Astrocyte (in vitro differentiated cells and primary cell): ENCODE measurements around the gene PHF10. TPM values are rescaled to one million over a fixed set of nuclear protein-coding genes. Genes with fewer than 3 reads are reported as not detected.

Source experiments
- DNase-seq: peaks from one replicate; pipeline ENCODE4 v3.0.0-alpha.2; 2010; ENCODE audit warnings: low read depth
- FAIRE-seq: peaks from 2 replicates; lab custom pipeline; 2011; peaks lifted over from hg19 to GRCh38; lab: Jason Lieb, UNC
- H2AFZ ChIP-seq: 2 replicates; pipeline ENCODE4 v1.6.0; 2012; ENCODE audit warnings: low read depth, low read length, inconsistent platforms
- H3K27ac ChIP-seq: 2 replicates; pipeline ENCODE4 v1.5.1; 2011; ENCODE audit warnings: low read depth, low read length, inconsistent platforms
- H3K27me3 ChIP-seq: 2 replicates; pipeline ENCODE4 v1.6.0; 2011; ENCODE audit warnings: low read length, inconsistent platforms; ENCODE audit not compliant: insufficient read depth
- H3K36me3 ChIP-seq: 2 replicates; pipeline ENCODE4 v1.5.1; 2011; ENCODE audit warnings: low read length, inconsistent platforms; ENCODE audit not compliant: insufficient read depth
- H3K4me1 ChIP-seq: 2 replicates; pipeline ENCODE4 v1.5.1; 2011; ENCODE audit warnings: low read length, inconsistent platforms; ENCODE audit not compliant: insufficient read depth
- H3K4me2 ChIP-seq: 2 replicates; pipeline ENCODE4 v1.6.0; 2012; ENCODE audit warnings: low read length, inconsistent platforms
- H3K4me3 ChIP-seq: 2 replicates; pipeline ENCODE4 v1.5.1; 2011; ENCODE audit warnings: low read depth, mild to moderate bottlenecking, low read length, inconsistent platforms; ENCODE audit not compliant: insufficient read depth
- H3K79me2 ChIP-seq: 2 replicates; pipeline ENCODE4 v1.6.0; 2012; ENCODE audit warnings: mild to moderate bottlenecking, low read length, inconsistent platforms; ENCODE audit not compliant: insufficient read depth
- H3K9ac ChIP-seq: 2 replicates; pipeline ENCODE4 v1.6.0; 2012; ENCODE audit warnings: mild to moderate bottlenecking, low read length, inconsistent platforms
- H3K9me3 ChIP-seq: 2 replicates; pipeline ENCODE4 v1.5.1; 2012; ENCODE audit warnings: low read depth, mild to moderate bottlenecking, low read length, inconsistent platforms; ENCODE audit not compliant: insufficient read depth
- H4K20me1 ChIP-seq: 2 replicates; pipeline ENCODE4 v1.6.0; 2012; ENCODE audit warnings: low read length, inconsistent platforms; ENCODE audit not compliant: insufficient read depth
- H3K27ac Mint-ChIP-seq: one replicate; pipeline ENCODE4 v1.8.0; 2021; ENCODE audit warnings: mild to moderate bottlenecking, mixed read lengths; ENCODE audit not compliant: unreplicated experiment
- H3K27me3 Mint-ChIP-seq: one replicate; pipeline ENCODE4 v1.8.0; 2021; ENCODE audit warnings: low read depth, mixed read lengths; ENCODE audit not compliant: unreplicated experiment
- H3K36me3 Mint-ChIP-seq: one replicate; pipeline ENCODE4 v1.8.0; 2021; ENCODE audit warnings: low read depth, mixed read lengths; ENCODE audit not compliant: unreplicated experiment
- H3K4me1 Mint-ChIP-seq: one replicate; pipeline ENCODE4 v1.8.0; 2021; ENCODE audit warnings: low read depth, mixed read lengths; ENCODE audit not compliant: unreplicated experiment
- H3K4me3 Mint-ChIP-seq: one replicate; pipeline ENCODE4 v1.8.0; 2021; ENCODE audit warnings: mild to moderate bottlenecking, moderate library complexity, mixed read lengths; ENCODE audit not compliant: unreplicated experiment
- H3K9me3 Mint-ChIP-seq: one replicate; pipeline ENCODE4 v1.8.0; 2021; ENCODE audit warnings: mild to moderate bottlenecking, mixed read lengths; ENCODE audit not compliant: unreplicated experiment
- EZH2 ChIP-seq: IDR thresholded peaks from 2 replicates; pipeline ENCODE4 v1.6.1; 2012; ENCODE audit warnings: mild to moderate bottlenecking, low read length, inconsistent platforms; ENCODE audit not compliant: insufficient read depth
- total RNA-seq: library from RNA; stranded (reverse); gene quantifications from 2 replicates; pipeline ENCODE4 v1.2.1, GENCODE V29; 2021
- TF ChIP-seq, protein P1 (sequence below): IDR thresholded peaks from 2 replicates; pipeline ENCODE4 v1.5.1; 2011; ENCODE audit warnings: low read depth, mild to moderate bottlenecking, inconsistent platforms, low read length, moderate library complexity; ENCODE audit not compliant: insufficient read depth

Gene PHF10
- total RNA-seq, 1 donor from 2014 or later = 30.9 TPM

DNA sequence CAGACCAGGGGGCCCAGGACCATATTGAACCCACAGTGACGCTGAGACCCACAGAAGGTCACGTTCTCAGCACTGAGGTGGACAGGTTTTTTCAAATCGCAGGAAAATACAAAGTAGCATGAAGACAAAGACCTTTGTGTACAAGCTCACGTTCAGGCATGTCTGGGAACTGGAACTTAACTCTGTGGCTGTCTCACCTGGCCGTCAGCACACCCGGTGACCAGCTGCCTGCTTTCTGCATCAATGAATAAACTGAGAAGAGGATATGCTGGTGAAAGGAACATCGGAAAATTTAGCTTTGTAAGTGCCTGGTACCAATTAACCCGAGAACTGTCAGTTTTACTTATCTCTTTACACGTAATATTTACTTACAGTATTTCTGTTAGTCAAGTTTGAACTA is 59.0 kb downstream of the PHF10 start:
- Histone ChIP-seq H3K4me1 (peaks cover 4% of the 10 kb centered on the region), H3K4me3 (no peak overlapping the region), H3K4me2 (no peak overlapping the region), H3K36me3 (no peaks in the 10 kb centered on the region), H3K79me2 (no peaks in the 10 kb centered on the region), H3K9me3 (no peaks in the 10 kb centered on the region), H3K9ac (no peak overlapping the region), H3K27me3 (no peaks in the 10 kb centered on the region), H4K20me1 (no peaks in the 10 kb centered on the region), H3K27ac (no peak overlapping the region), H2AFZ (no peak overlapping the region)
- no peak overlapping the region for H3K27ac Mint-ChIP-seq
- DNase-seq (no peak), FAIRE-seq (no peak)
- peaks cover 4% of the 10 kb centered on the region for H3K4me1 Mint-ChIP-seq
- TF ChIP-seq EZH2 = no peak
- TF ChIP-seq, protein P1, sequence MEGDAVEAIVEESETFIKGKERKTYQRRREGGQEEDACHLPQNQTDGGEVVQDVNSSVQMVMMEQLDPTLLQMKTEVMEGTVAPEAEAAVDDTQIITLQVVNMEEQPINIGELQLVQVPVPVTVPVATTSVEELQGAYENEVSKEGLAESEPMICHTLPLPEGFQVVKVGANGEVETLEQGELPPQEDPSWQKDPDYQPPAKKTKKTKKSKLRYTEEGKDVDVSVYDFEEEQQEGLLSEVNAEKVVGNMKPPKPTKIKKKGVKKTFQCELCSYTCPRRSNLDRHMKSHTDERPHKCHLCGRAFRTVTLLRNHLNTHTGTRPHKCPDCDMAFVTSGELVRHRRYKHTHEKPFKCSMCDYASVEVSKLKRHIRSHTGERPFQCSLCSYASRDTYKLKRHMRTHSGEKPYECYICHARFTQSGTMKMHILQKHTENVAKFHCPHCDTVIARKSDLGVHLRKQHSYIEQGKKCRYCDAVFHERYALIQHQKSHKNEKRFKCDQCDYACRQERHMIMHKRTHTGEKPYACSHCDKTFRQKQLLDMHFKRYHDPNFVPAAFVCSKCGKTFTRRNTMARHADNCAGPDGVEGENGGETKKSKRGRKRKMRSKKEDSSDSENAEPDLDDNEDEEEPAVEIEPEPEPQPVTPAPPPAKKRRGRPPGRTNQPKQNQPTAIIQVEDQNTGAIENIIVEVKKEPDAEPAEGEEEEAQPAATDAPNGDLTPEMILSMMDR = no peak
- H3K27me3 Mint-ChIP-seq = no peaks in the 10 kb centered on the region
- peaks cover 11% of the 10 kb centered on the region for H3K36me3 Mint-ChIP-seq
- H3K4me3 Mint-ChIP-seq = no peak overlapping the region
- no peaks in the 10 kb centered on the region for H3K9me3 Mint-ChIP-seq

DNA sequence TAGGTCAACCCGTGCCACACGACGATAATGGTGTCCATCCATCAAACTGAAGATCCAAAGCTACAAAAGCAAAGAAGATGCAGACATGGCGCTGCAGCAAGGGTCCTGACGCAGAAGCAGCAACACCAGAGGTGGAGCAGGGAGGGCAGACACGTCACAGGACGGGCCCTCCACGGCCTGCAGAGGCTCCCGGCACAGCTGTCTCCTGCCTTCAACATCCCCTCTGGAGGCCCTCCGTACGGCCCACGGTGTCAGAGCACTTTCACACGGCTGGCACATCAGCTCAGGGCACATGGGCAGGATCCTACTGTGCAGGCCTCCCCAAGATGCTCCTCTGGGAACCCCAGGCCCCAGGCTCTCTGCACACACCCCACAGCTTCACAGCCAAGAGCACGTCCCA is 60.1 kb downstream of the PHF10 start:
- Mint-ChIP-seq H3K4me3 (no peak overlapping the region), H3K27ac (peak overlapping the region; percentile 18), H3K9me3 (no peaks in the 10 kb centered on the region), H3K36me3 (peaks cover 12% of the 10 kb centered on the region), H3K27me3 (no peaks in the 10 kb centered on the region), H3K4me1 (no peaks in the 10 kb centered on the region)
- Histone ChIP-seq H4K20me1 (no peaks in the 10 kb centered on the region), H3K4me2 (no peak overlapping the region), H3K27ac (no peak overlapping the region), H3K27me3 (no peaks in the 10 kb centered on the region), H2AFZ (no peak overlapping the region), H3K9me3 (no peaks in the 10 kb centered on the region), H3K79me2 (no peaks in the 10 kb centered on the region), H3K9ac (no peak overlapping the region), H3K4me1 (no peaks in the 10 kb centered on the region), H3K4me3 (no peak overlapping the region), H3K36me3 (peaks cover 2% of the 10 kb centered on the region)
- FAIRE-seq (no peak), DNase-seq (no peak)
- TF ChIP-seq EZH2 = no peak
- TF ChIP-seq, protein P1 = no peak

DNA sequence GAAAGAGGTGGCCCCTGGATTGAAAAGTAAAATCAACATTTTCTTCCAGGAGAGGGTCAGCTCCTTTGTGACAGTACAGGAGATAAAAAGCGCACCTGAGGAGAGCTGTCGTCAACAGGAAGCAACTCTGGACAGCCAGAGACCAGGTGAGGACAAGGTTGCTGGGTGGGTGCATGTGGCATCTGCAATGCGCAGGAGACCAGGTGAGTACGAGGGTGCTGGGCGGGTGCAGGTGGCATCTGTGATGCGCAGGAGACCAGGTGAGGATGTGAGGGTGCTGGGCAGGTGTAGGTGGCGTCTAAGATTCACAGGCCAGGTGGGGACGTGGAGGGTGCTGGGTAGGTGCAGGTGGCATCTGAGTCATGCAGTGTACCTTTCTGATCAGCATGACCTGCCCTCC is 60.8 kb downstream of the PHF10 start:
- no peaks in the 10 kb centered on the region for H3K27me3 ChIP-seq
- no peak overlapping the region for H3K27ac ChIP-seq
- TF ChIP-seq, protein P1 = no peak
- TF ChIP-seq EZH2 = no peak
- Mint-ChIP-seq H3K27ac (no peak overlapping the region), H3K4me1 (no peaks in the 10 kb centered on the region), H3K36me3 (peaks cover 12% of the 10 kb centered on the region), H3K9me3 (no peaks in the 10 kb centered on the region), H3K27me3 (no peaks in the 10 kb centered on the region), H3K4me3 (no peak overlapping the region)
- H3K4me2 ChIP-seq = no peak overlapping the region
- H3K36me3 ChIP-seq = peaks cover 4% of the 10 kb centered on the region
- FAIRE-seq (no peak), DNase-seq (no peak)
- no peaks in the 10 kb centered on the region for H3K79me2 ChIP-seq
- H3K4me1 ChIP-seq = no peaks in the 10 kb centered on the region
- H4K20me1 ChIP-seq = no peaks in the 10 kb centered on the region
- H2AFZ ChIP-seq = no peak overlapping the region
- no peak overlapping the region for H3K4me3 ChIP-seq
- no peak overlapping the region for H3K9ac ChIP-seq
- H3K9me3 ChIP-seq = no peaks in the 10 kb centered on the region
